Mammary epithelial cell (primary cell): ENCODE results near the gene TBC1D8.

Experiments
- CTCF ChIP-seq, 2 donors: IDR thresholded peaks in 1 of 2; conservative IDR thresholded peaks in 1 of 2; 2 replicates each; pipeline ENCODE4 v1.5.1; 2011 to 2012; ENCODE audit warnings: inconsistent platforms in 2 of 2, low read length in 2 of 2, mild to moderate bottlenecking in 2 of 2, control low read depth in 1 of 2, low read depth in 1 of 2; ENCODE audit not compliant: insufficient read depth in 1 of 2; ENCODE audit errors: extremely low read depth in 1 of 2
- EZH2 ChIP-seq: IDR thresholded peaks from 2 replicates; pipeline ENCODE4 v1.6.1; 2012; ENCODE audit warnings: low read length, inconsistent platforms, borderline replicate concordance

DNA sequence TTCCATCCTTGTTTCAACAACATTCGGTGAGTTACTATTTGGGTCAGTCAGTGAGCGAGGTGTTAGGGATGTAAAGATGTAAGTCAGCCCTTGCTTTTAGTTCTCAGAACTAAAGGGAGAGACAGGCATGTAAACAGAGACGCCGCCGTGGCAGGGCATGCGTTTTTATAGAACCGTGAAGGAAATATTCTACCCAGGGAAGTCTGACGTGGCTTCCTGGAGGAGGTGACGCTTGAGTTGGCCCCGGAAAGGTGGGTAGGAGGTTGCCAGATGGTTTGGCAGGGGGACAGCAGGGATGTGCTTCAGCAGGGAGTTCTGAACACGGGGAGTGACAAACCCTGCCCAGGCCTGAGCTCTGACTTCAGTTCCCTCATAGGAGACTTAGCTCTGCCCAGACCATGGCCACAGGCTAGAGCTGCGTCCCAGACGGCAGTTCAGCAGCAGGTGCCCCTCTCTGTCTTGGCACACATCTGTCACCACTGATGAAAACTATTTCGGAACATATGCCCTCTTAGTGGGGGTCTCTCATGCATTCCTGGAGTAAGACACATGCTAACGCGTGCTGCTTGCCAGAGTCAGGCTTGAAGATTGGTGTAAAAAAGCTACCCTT is 172.5 kb downstream of the TBC1D8 start:
- no peak for TF ChIP-seq CTCF (conservative IDR thresholded peaks at IDR 0.05 in 1 of 2, IDR thresholded peaks at IDR 0.05 in 1 of 2; ENCODE audit: extremely low read depth in 1 of 2, insufficient read depth in 1 of 2, low read depth in 1 of 2, low read length in 2 of 2)
- no peak for TF ChIP-seq EZH2
